ENCODE data around the gene BNIP2. TPM values are rescaled to one million over a fixed set of nuclear protein-coding genes. Genes with fewer than 3 reads are reported as not detected.
A peak's percentile ranks its signal among the peaks of the same experiment; 100 is the strongest.

Gene BNIP2
- total and polyA plus RNA-seq, 2 of the 13 experiments (the other 11 are each of a cell fraction or from before 2014, with no cell fraction given): 17.4 to 57.6 TPM

DNA sequence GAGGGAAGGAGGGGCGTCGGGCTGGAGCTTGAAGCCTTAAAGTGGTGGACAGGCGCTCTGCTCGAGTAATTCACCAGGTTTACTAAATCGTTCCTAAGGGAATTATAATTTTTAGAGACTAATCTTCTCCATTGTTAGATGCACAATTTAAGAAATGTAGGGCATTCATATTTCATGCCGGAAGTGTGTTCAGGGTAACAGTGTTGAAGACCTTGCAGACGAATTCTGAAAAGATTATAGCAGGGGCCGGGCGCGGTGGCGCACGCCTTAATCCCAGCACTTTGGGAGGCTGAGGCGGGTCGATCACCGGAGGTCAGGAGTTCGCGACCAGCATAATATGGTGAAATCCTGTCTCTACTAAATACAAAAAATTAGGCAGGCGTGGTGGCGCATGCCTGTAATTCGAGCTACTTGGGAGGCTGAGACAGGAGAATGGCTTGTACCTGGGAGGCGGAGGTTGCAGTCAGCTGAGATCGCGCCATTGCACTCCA is 31.4 kb downstream of the BNIP2 start (continued):
- TF ChIP-seq TRIM22 (IDR thresholded peaks at IDR 0.05): no peak
- peak; percentile 6; the same call in 1 of the 2 replicates for TF ChIP-seq TBX2 (CRISPR knock-in tag; IDR thresholded peaks at IDR 0.05; ENCODE audit: borderline replicate concordance)
- 0 out of 2 replicates have a peak, but pooled peaks have one; percentile 5 for TF ChIP-seq RBFOX2 (IDR thresholded peaks at IDR 0.05; ENCODE audit: low read depth, low read length)
- TF ChIP-seq HDAC1 (CRISPR knock-in tag; IDR thresholded peaks at IDR 0.05): 0 out of 2 replicates have a peak, but pooled peaks have one; percentile 4
- TF ChIP-seq ZNF740 (CRISPR knock-in tag; IDR thresholded peaks at IDR 0.05): no peak
- TF ChIP-seq FOXC1 (CRISPR knock-in tag; IDR thresholded peaks at IDR 0.05; ENCODE audit: borderline replicate concordance): no peak
- TF ChIP-seq, protein P1, sequence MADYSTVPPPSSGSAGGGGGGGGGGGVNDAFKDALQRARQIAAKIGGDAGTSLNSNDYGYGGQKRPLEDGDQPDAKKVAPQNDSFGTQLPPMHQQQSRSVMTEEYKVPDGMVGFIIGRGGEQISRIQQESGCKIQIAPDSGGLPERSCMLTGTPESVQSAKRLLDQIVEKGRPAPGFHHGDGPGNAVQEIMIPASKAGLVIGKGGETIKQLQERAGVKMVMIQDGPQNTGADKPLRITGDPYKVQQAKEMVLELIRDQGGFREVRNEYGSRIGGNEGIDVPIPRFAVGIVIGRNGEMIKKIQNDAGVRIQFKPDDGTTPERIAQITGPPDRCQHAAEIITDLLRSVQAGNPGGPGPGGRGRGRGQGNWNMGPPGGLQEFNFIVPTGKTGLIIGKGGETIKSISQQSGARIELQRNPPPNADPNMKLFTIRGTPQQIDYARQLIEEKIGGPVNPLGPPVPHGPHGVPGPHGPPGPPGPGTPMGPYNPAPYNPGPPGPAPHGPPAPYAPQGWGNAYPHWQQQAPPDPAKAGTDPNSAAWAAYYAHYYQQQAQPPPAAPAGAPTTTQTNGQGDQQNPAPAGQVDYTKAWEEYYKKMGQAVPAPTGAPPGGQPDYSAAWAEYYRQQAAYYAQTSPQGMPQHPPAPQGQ (CRISPR knock-in tag; IDR thresholded peaks at IDR 0.05; ENCODE audit: borderline replicate concordance): no peak
- no peak for TF ChIP-seq ETV6 (CRISPR knock-in tag; conservative IDR thresholded peaks at IDR 0.05)
- TF ChIP-seq EP300 (IDR thresholded peaks at IDR 0.05; ENCODE audit: low read depth in 2 of 2, low read length in 2 of 2): no peak
- TF ChIP-seq EP300 (CRISPR knock-in tag; IDR thresholded peaks at IDR 0.05; ENCODE audit: borderline replicate concordance): no peak
- TF ChIP-seq, protein P2, sequence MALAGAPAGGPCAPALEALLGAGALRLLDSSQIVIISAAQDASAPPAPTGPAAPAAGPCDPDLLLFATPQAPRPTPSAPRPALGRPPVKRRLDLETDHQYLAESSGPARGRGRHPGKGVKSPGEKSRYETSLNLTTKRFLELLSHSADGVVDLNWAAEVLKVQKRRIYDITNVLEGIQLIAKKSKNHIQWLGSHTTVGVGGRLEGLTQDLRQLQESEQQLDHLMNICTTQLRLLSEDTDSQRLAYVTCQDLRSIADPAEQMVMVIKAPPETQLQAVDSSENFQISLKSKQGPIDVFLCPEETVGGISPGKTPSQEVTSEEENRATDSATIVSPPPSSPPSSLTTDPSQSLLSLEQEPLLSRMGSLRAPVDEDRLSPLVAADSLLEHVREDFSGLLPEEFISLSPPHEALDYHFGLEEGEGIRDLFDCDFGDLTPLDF (CRISPR knock-in tag; IDR thresholded peaks at IDR 0.05): no peak
- no peak for TF ChIP-seq ZNF337 (CRISPR knock-in tag; IDR thresholded peaks at IDR 0.05; ENCODE audit: borderline replicate concordance, low read depth)
- no peak for TF ChIP-seq BORCS8-MEF2B (CRISPR knock-in tag; IDR thresholded peaks at IDR 0.05)
- no peak for TF ChIP-seq MXD4 (CRISPR knock-in tag; IDR thresholded peaks at IDR 0.05)
- TF ChIP-seq, protein P3, sequence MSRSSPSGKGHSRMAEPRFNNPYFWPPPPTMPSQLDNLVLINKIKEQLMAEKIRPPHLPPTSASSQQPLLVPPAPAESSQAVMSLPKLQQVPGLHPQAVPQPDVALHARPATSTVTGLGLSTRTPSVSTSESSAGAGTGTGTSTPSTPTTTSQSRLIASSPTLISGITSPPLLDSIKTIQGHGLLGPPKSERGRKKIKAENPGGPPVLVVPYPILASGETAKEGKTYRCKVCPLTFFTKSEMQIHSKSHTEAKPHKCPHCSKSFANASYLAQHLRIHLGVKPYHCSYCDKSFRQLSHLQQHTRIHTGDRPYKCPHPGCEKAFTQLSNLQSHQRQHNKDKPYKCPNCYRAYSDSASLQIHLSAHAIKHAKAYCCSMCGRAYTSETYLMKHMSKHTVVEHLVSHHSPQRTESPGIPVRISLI (CRISPR knock-in tag; IDR thresholded peaks at IDR 0.05; ENCODE audit: borderline replicate concordance): no peak; the same call in 1 of the 2 replicates
- no peak for TF ChIP-seq RNF2 (conservative IDR thresholded peaks at IDR 0.05; ENCODE audit: low read depth)
- TF ChIP-seq PHF21A (CRISPR knock-in tag; IDR thresholded peaks at IDR 0.05): no peak
- TF ChIP-seq MAF1 (CRISPR knock-in tag; IDR thresholded peaks at IDR 0.05; ENCODE audit: borderline replicate concordance): no peak
- 0 out of 2 replicates have a peak, but pooled peaks have one; percentile 10 for TF ChIP-seq ZNF598 (CRISPR knock-in tag; IDR thresholded peaks at IDR 0.05; ENCODE audit: borderline replicate concordance)
- no peak for TF ChIP-seq ZNF367 (CRISPR knock-in tag; IDR thresholded peaks at IDR 0.05; ENCODE audit: borderline replicate concordance)
- TF ChIP-seq ZNF460 (CRISPR knock-in tag; IDR thresholded peaks at IDR 0.05; ENCODE audit: borderline replicate concordance): peak; percentile 79; the same call in 1 of the 2 replicates
- no peak for TF ChIP-seq RNF219 (CRISPR knock-in tag; IDR thresholded peaks at IDR 0.05)
